ENCODE data around the gene SLC16A6.

The SLC16A6 gene

GRCh38 chr17:68321556-68321954 is 30.6 kb upstream of the SLC16A6 start:
- no peak overlapping the region for H3K4me3 ChIP-seq (ENCODE audit: low read depth, low read length)
- no peak for TF ChIP-seq MYC (IDR thresholded peaks at IDR 0.05; ENCODE audit: low read depth, low read length)
- TF ChIP-seq MAX (IDR thresholded peaks at IDR 0.05; ENCODE audit: low read depth, low read length): no peak
- no peak for TF ChIP-seq POLR2A (IDR thresholded peaks at IDR 0.05; ENCODE audit: extremely low read depth, insufficient read length)
- TF ChIP-seq, protein P1, sequence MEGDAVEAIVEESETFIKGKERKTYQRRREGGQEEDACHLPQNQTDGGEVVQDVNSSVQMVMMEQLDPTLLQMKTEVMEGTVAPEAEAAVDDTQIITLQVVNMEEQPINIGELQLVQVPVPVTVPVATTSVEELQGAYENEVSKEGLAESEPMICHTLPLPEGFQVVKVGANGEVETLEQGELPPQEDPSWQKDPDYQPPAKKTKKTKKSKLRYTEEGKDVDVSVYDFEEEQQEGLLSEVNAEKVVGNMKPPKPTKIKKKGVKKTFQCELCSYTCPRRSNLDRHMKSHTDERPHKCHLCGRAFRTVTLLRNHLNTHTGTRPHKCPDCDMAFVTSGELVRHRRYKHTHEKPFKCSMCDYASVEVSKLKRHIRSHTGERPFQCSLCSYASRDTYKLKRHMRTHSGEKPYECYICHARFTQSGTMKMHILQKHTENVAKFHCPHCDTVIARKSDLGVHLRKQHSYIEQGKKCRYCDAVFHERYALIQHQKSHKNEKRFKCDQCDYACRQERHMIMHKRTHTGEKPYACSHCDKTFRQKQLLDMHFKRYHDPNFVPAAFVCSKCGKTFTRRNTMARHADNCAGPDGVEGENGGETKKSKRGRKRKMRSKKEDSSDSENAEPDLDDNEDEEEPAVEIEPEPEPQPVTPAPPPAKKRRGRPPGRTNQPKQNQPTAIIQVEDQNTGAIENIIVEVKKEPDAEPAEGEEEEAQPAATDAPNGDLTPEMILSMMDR (IDR thresholded peaks at IDR 0.05; ENCODE audit: low read depth, low read length): no peak
- DNase-seq (ENCODE audit: low read depth): no peak

GRCh38 chr17:68320943-68321555 is 30.1 kb upstream of the SLC16A6 start:
- H3K4me3 ChIP-seq (ENCODE audit: low read depth, low read length): no peak overlapping the region
- TF ChIP-seq POLR2A (IDR thresholded peaks at IDR 0.05; ENCODE audit: extremely low read depth, insufficient read length): no peak
- TF ChIP-seq MYC (IDR thresholded peaks at IDR 0.05; ENCODE audit: low read depth, low read length): no peak
- no peak for TF ChIP-seq MAX (IDR thresholded peaks at IDR 0.05; ENCODE audit: low read depth, low read length)
- TF ChIP-seq, protein P1 (IDR thresholded peaks at IDR 0.05; ENCODE audit: low read depth, low read length): no peak
- DNase-seq (ENCODE audit: low read depth): no peak

DNA sequence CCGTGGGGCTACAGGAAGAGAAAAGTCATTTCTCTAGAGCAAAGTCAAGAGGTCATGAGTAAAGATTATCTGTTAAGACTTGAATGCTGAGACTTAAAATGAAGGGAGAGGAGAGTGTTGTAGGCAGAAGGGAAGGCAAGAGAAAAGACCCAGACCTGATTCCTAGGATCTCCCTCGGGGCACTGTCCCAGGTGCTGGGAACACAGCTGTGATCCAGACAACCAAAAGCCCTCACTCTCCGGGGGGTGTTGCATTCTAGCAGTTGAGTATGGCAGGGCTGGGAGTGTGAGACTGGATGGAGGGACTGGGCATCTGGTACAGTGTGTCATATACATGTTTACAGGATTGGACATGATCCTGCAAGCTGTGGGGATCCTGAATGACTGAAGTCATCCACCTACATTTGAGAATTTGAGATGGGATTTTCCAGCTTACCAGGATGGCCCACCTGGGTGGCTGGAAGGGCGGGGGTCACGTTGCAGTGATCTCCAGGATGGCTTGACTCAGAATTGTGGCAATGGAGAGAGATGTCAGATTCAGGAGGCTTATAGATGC is 29.5 kb upstream of the SLC16A6 start:
- TF ChIP-seq MYC (IDR thresholded peaks at IDR 0.05; ENCODE audit: low read depth, low read length) (no peak), POLR2A (IDR thresholded peaks at IDR 0.05; ENCODE audit: extremely low read depth, insufficient read length) (no peak), MAX (IDR thresholded peaks at IDR 0.05; ENCODE audit: low read depth, low read length) (no peak)
- TF ChIP-seq, protein P1 (IDR thresholded peaks at IDR 0.05; ENCODE audit: low read depth, low read length): no peak
- no peak overlapping the region for H3K4me3 ChIP-seq (ENCODE audit: low read depth, low read length)
- DNase-seq (ENCODE audit: low read depth): no peak

GRCh38 chr17:68319410-68320162 is 28.7 kb upstream of the SLC16A6 start:
- DNase-seq (ENCODE audit: low read depth): peak; percentile 62
- TF ChIP-seq, protein P1 (IDR thresholded peaks at IDR 0.05; ENCODE audit: low read depth, low read length): no peak
- TF ChIP-seq POLR2A (IDR thresholded peaks at IDR 0.05; ENCODE audit: extremely low read depth, insufficient read length) (no peak), MYC (IDR thresholded peaks at IDR 0.05; ENCODE audit: low read depth, low read length) (no peak), MAX (IDR thresholded peaks at IDR 0.05; ENCODE audit: low read depth, low read length) (no peak)
- H3K4me3 ChIP-seq (ENCODE audit: low read depth, low read length): no peak overlapping the region

DNA sequence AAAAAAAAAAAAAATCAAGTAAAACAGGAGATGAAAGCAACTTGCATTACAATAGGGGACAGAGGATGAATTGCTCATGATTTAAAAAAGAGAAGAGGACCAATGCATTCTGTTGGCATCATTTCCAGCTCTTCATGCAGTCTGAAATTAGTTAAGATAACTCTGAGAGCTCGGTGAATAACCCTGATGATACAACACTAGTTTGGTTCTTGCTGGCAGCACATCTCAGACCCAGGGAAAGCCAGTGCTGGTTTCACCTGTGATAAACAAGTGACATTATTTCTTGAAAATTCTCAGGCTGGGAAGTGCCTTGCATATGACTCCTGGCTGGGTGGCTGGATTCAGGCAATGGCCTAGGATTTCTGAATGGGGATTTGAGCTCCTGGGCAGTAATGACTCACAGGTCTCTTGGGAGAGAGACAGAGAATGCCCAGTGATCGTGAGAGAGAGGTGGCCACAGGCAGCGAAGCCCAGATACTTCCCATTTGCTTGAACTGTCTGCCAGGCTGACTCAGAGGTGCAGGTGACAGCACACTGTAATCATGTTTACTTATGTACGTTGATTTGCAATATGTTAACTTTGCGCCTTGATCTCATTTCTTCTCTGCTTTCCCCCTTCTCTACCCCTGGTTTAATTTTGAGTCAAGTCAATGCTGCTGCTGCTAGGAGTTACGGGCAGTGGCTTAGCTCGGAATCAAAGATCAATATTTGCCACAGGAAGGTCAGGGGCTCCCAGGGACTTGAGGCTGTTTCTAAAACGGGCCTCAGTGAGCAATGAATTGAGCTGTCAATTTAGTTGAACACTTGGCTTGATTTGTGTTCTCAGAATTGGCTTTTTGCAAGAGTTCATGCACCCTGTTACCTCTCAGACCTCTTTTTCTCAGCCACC is 27.4 kb upstream of the SLC16A6 start:
- peak; percentile 87 for DNase-seq (ENCODE audit: low read depth)
- H3K4me3 ChIP-seq (ENCODE audit: low read depth, low read length): no peak overlapping the region

More for the DNA sequence above, 27.4 kb upstream of the SLC16A6 start:
- TF ChIP-seq, protein P1 (IDR thresholded peaks at IDR 0.05; ENCODE audit: low read depth, low read length): no peak
- no peak for TF ChIP-seq MAX (IDR thresholded peaks at IDR 0.05; ENCODE audit: low read depth, low read length)
- TF ChIP-seq POLR2A (IDR thresholded peaks at IDR 0.05; ENCODE audit: extremely low read depth, insufficient read length): no peak
- TF ChIP-seq MYC (IDR thresholded peaks at IDR 0.05; ENCODE audit: low read depth, low read length): no peak
